AG09319 (cell line): ENCODE data around the gene APH1B.

Experiments
- DNase-seq: peaks from one replicate; pipeline ENCODE4 v3.0.0-alpha.2; 2010; ENCODE audit warnings: low read depth; ENCODE audit errors: extremely low read depth
- TF ChIP-seq, protein P1 (sequence below): IDR thresholded peaks from 2 replicates; pipeline ENCODE4 v1.5.1; 2011; ENCODE audit warnings: low read depth, mild to moderate bottlenecking, inconsistent platforms, low read length, moderate library complexity

Gene APH1B

DNA sequence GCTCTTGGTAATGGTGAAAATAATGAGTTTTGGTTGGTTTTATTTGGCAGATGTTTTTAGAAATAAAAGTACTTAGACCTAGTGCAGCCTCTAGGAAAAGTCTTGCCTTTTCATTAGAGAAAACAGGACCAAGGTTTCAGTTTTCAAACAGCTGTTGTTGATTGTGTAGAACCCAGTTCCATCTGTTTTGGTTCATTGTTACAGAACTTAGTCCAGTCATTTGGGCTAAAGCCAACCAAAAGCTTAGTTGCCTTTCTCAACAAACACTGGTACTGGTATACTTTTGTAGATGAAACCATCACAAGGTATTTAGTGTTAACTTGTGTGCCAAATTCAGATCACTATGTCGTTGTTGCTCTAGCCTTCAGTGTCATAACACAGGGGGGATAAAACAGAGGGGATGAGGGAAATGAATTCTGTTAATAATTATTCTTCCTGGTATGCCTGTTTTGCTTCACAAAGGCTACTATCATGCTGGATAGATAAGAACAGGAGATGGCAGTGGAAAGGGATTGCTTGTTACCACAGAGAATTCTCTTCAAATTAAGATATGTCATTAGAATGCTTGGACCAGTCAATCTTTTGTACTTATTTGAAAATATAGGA lies 12.6 kb upstream of the APH1B start:
- peak; percentile 60 for DNase-seq
- TF ChIP-seq, protein P1, sequence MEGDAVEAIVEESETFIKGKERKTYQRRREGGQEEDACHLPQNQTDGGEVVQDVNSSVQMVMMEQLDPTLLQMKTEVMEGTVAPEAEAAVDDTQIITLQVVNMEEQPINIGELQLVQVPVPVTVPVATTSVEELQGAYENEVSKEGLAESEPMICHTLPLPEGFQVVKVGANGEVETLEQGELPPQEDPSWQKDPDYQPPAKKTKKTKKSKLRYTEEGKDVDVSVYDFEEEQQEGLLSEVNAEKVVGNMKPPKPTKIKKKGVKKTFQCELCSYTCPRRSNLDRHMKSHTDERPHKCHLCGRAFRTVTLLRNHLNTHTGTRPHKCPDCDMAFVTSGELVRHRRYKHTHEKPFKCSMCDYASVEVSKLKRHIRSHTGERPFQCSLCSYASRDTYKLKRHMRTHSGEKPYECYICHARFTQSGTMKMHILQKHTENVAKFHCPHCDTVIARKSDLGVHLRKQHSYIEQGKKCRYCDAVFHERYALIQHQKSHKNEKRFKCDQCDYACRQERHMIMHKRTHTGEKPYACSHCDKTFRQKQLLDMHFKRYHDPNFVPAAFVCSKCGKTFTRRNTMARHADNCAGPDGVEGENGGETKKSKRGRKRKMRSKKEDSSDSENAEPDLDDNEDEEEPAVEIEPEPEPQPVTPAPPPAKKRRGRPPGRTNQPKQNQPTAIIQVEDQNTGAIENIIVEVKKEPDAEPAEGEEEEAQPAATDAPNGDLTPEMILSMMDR: no peak

DNA sequence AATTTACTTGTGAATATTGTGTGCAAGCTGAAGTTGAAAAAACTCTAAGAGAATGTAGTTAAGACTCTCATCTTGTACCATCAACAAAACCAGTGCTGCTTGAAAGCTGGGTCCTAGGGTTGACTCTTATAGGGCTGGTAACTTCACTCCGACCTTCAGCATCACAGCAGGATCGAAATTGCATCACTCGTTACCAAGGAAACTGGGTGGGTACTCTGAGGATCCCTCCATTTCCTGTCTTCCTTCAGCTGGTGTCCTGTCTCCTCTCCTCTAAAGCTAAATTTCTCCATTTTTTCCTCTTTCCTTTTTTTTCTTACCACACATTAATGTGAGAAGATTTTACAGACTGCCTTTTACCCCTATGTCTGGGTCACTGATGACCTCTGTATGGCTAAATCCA lies 3.0 kb upstream of the APH1B start:
- TF ChIP-seq, protein P1: no peak
- DNase-seq: no peak

DNA sequence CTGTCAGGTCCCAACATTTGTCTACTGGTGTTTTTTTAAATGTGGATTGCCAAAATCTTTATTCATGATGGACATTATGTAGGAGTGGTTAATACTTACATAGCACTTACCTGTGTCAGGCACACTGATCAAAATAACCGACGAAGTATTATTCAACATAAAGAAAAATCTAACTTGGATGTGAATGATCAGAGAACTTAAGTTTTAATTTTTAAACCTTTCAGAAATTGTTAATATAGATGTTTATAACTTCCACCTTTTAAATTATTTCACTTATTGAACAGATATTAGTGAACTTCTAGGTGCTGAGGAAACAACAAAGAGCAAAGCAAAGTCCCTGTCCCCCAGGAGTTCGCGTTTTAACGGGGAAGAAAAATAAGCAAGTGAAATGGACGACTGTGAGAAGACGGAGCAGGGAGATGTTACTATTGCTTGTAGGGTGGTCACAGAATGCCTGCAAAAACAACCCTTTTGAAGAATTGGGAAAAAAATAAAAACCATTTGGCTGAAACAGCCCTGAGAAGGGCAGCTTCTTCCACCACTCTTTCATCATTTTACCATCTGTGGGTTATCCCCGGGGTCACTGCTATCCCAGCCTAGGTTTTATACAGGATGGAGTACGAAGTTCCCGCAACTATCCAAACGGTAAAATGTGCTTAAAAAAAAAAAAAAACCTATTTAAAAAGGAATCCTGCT lies 915 bp upstream of the APH1B start:
- DNase-seq: no peak

DNA sequence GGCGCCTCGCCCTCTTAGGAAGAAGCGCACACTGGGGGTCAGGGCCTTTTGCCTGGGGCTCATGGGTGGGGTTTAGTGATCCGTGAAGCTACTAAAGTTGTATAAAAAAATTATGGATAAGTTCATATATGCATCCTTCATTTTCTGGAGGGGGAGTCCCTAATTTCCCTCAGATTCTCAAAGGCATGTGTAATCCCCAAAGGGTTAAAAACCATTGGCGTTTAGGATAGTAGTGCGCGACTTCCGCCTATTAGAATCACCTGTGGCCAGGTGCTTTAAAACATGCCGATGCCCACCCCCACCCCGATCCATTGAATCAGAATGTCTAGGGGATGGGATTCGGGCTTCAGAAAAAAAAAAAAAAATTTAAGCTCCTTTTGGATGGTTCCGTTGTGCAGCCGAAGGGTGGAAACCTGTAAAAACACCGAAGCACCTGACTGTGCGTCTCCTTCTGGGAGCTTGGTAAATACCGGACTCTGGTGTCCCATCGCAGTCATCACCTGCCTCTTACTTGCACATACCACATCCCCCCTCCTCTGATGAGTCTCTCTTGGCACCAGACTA lies 570 bp downstream of the APH1B start:
- DNase-seq: no peak
- TF ChIP-seq, protein P1: no peak

More for the DNA sequence above, 915 bp upstream of the APH1B start:
- TF ChIP-seq, protein P1: no peak

DNA sequence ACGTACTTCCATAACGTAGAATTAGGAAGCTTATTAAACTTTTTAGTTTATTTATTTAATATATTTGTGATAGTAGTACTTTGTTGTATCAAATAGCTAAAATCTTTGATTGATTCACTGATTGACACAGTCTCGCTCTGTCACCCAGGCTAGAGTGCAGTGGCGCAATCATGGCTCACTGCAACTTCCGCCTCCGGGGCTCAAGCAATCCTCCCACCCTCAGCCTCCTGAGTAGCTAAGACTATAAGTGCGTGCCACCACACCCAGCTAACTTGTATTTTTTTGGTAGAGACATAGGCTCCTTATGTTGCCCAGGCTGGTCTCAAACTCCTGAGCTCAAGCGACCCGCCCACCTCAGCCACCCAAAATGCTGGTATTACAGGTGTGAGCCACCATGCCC lies 5.7 kb downstream of the APH1B start:
- no peak for DNase-seq
- TF ChIP-seq, protein P1: no peak

DNA sequence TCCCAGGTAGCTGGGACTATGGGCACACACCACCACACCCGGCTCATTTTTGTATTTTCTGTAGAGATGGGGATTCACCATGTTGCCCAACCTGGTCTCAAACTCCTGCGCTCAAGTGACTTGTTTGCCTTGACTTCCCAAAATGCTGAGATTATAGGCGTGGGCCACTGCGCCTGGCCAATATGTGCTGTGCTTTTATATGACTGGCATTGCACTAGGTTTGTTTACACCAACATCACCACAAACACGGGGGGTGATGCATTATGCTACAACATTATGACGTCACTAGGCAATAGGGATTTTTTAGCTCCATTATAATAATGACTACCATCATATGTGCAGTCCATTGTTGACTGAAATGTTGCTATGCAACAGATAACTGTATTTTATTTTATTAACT lies 6.9 kb downstream of the APH1B start:
- TF ChIP-seq, protein P1: no peak

DNA sequence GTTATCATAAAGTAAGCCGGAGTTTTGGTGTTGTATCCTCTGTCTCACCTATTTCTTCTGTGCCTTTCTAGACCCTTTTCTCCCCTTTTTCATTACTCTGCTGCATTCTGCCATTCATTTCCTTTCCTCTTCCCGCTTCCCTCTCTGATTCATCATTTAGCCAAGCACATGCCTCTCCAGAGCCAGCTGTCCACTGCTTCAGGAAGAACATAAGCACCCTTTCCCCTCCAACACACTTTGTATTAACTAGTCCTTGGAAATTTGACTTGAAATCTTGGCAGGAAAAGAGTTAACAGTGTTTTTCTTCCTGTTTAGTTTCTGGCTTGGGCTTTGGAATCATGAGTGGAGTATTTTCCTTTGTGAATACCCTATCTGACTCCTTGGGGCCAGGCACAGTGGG lies 9.7 kb downstream of the APH1B start:
- no peak for DNase-seq
- TF ChIP-seq, protein P1: no peak

More for the DNA sequence above, 6.9 kb downstream of the APH1B start:
- no peak for DNase-seq
